Measurements from ENCODE around the gene NDRG3.

NDRG3 gene

GRCh38 chr20:36672991-36673390, 72.9 kb downstream of the NDRG3 start:
- DNase-seq (ENCODE audit: low read depth in 1 of 2, low spot score in 1 of 2) = no peak
- in situ Hi-C loops (cut with HindIII; ENCODE audit: low pct_unique_long_range_greater_than_20kb, low sequenced_read_pairs) = no loop called here
- TF ChIP-seq JUND (IDR thresholded peaks at IDR 0.05; ENCODE audit: low read depth) = no peak

- in situ Hi-C loops (cut with HindIII; ENCODE audit: low pct_unique_long_range_greater_than_20kb, low sequenced_read_pairs) = no loop called here
- DNase-seq (ENCODE audit: low read depth in 1 of 2, low spot score in 1 of 2) = no peak
- no peak for TF ChIP-seq JUND (IDR thresholded peaks at IDR 0.05; ENCODE audit: low read depth)
Observed at GRCh38 chr20:36670665-36671357, 75.1 kb downstream of the NDRG3 start.

GRCh38 chr20:36666181-36666740, 79.6 kb downstream of the NDRG3 start:
- in situ Hi-C loops (cut with HindIII; ENCODE audit: low pct_unique_long_range_greater_than_20kb, low sequenced_read_pairs) = no loop called here
- no peak for TF ChIP-seq JUND (IDR thresholded peaks at IDR 0.05; ENCODE audit: low read depth)
- DNase-seq (ENCODE audit: low read depth in 1 of 2, low spot score in 1 of 2) = peak in 1 of 2 experiments; percentile 63

- TF ChIP-seq JUND (IDR thresholded peaks at IDR 0.05; ENCODE audit: low read depth) = no peak
- in situ Hi-C loops (cut with HindIII; ENCODE audit: low pct_unique_long_range_greater_than_20kb, low sequenced_read_pairs) = no loop called here
- DNase-seq (ENCODE audit: low read depth in 1 of 2, low spot score in 1 of 2) = no peak
Observed at GRCh38 chr20:36663031-36663430, 82.9 kb downstream of the NDRG3 start.

GRCh38 chr20:36658300-36658699, 87.6 kb downstream of the NDRG3 start:
- DNase-seq (ENCODE audit: low read depth in 1 of 2, low spot score in 1 of 2) = no peak
- in situ Hi-C loops (cut with HindIII; ENCODE audit: low pct_unique_long_range_greater_than_20kb, low sequenced_read_pairs) = no loop called here

GRCh38 chr20:36656733-36657132, 89.2 kb downstream of the NDRG3 start:
- DNase-seq (ENCODE audit: low read depth in 1 of 2, low spot score in 1 of 2) = no peak
- TF ChIP-seq JUND (IDR thresholded peaks at IDR 0.05; ENCODE audit: low read depth) = no peak
- in situ Hi-C loops (cut with HindIII; ENCODE audit: low pct_unique_long_range_greater_than_20kb, low sequenced_read_pairs) = no loop called here

More at GRCh38 chr20:36658300-36658699, 87.6 kb downstream of the NDRG3 start:
- TF ChIP-seq JUND (IDR thresholded peaks at IDR 0.05; ENCODE audit: low read depth) = no peak

- DNase-seq (ENCODE audit: low read depth in 1 of 2, low spot score in 1 of 2) = no peak
- TF ChIP-seq JUND (IDR thresholded peaks at IDR 0.05; ENCODE audit: low read depth) = no peak
- in situ Hi-C loops (cut with HindIII; ENCODE audit: low pct_unique_long_range_greater_than_20kb, low sequenced_read_pairs) = no loop called here
Observed at GRCh38 chr20:36655004-36655403, 90.9 kb downstream of the NDRG3 start.

- no peak for DNase-seq (ENCODE audit: low read depth in 1 of 2, low spot score in 1 of 2)
- no peak for TF ChIP-seq JUND (IDR thresholded peaks at IDR 0.05; ENCODE audit: low read depth)
- in situ Hi-C loops (cut with HindIII; ENCODE audit: low pct_unique_long_range_greater_than_20kb, low sequenced_read_pairs) = no loop called here
Observed at GRCh38 chr20:36654506-36654905, 91.4 kb downstream of the NDRG3 start.

GRCh38 chr20:36653456-36653855, 92.4 kb downstream of the NDRG3 start:
- no peak for DNase-seq (ENCODE audit: low read depth in 1 of 2, low spot score in 1 of 2)

GRCh38 chr20:36647196-36648121, 98.4 kb downstream of the NDRG3 start:
- no peak for TF ChIP-seq JUND (IDR thresholded peaks at IDR 0.05; ENCODE audit: low read depth)
- DNase-seq (ENCODE audit: low read depth in 1 of 2, low spot score in 1 of 2) = no peak
- in situ Hi-C loops (cut with HindIII; ENCODE audit: low pct_unique_long_range_greater_than_20kb, low sequenced_read_pairs) = no loop called here

More at GRCh38 chr20:36653456-36653855, 92.4 kb downstream of the NDRG3 start:
- no peak for TF ChIP-seq JUND (IDR thresholded peaks at IDR 0.05; ENCODE audit: low read depth)
- in situ Hi-C loops (cut with HindIII; ENCODE audit: low pct_unique_long_range_greater_than_20kb, low sequenced_read_pairs) = no loop called here

- in situ Hi-C loops (cut with HindIII; ENCODE audit: low pct_unique_long_range_greater_than_20kb, low sequenced_read_pairs) = no loop called here
- TF ChIP-seq JUND (IDR thresholded peaks at IDR 0.05; ENCODE audit: low read depth) = no peak
- no peak for DNase-seq (ENCODE audit: low read depth in 1 of 2, low spot score in 1 of 2)
Observed at GRCh38 chr20:36646678-36647077, 99.2 kb downstream of the NDRG3 start.

GRCh38 chr20:36645998-36646397, 99.9 kb downstream of the NDRG3 start, which contains the start of gene SLA2:
Gene SLA2, minus strand, starts transcription at chr20:36646196. Its CDS starts 4,861 bp downstream, at chr20:36641335.
- in situ Hi-C loops (cut with HindIII; ENCODE audit: low pct_unique_long_range_greater_than_20kb, low sequenced_read_pairs) = no loop called here
- DNase-seq (ENCODE audit: low read depth in 1 of 2, low spot score in 1 of 2) = no peak
- no peak for TF ChIP-seq JUND (IDR thresholded peaks at IDR 0.05; ENCODE audit: low read depth)

- no peak for DNase-seq (ENCODE audit: low read depth in 1 of 2, low spot score in 1 of 2)
- in situ Hi-C loops (cut with HindIII; ENCODE audit: low pct_unique_long_range_greater_than_20kb, low sequenced_read_pairs) = no loop called here
- no peak for TF ChIP-seq JUND (IDR thresholded peaks at IDR 0.05; ENCODE audit: low read depth)
Observed at GRCh38 chr20:36645353-36645752, 100.5 kb downstream of the NDRG3 start.
